COLO668 (cell line): ENCODE results near the gene SLC39A11.
"Not testable (repeated sequence)": the region's sequence is repeated elsewhere in the genome, so short reads cannot be mapped to it uniquely, and the experiment has no call there.

Source experiments
- DNase-seq: peaks from one replicate; lab custom pipeline; 2025; ENCODE audit not compliant: unreplicated experiment; lab: John Stamatoyannopoulos, UW

SLC39A11 gene

GRCh38 chr17:72726936-72727335 lies 365.6 kb downstream of the SLC39A11 start:
- DNase-seq, result peak; percentile 4

GRCh38 chr17:72725433-72726068 lies 366.9 kb downstream of the SLC39A11 start:
- DNase-seq, result peak; percentile 69

- DNase-seq, result no peak
These were observed 368.2 kb downstream of the SLC39A11 start for GRCh38 chr17:72724267-72724666.

- DNase-seq, result no peak
These were observed 368.8 kb downstream of the SLC39A11 start for GRCh38 chr17:72723711-72724110.

- DNase-seq, result no peak
These were observed 372.0 kb downstream of the SLC39A11 start for GRCh38 chr17:72720494-72720825.

GRCh38 chr17:72719578-72720493 lies 372.7 kb downstream of the SLC39A11 start:
- no peak for DNase-seq

- no peak for DNase-seq
These were observed 373.3 kb downstream of the SLC39A11 start for GRCh38 chr17:72719206-72719577.

- DNase-seq, result no peak
These were observed 374.8 kb downstream of the SLC39A11 start for GRCh38 chr17:72717676-72718075.

- no peak for DNase-seq
These were observed 375.2 kb downstream of the SLC39A11 start for GRCh38 chr17:72717276-72717675.

- no peak for DNase-seq
These were observed 376.4 kb downstream of the SLC39A11 start for GRCh38 chr17:72715906-72716572.

- DNase-seq, result peak; percentile 17
These were observed 378.0 kb downstream of the SLC39A11 start for GRCh38 chr17:72714357-72714966.

GRCh38 chr17:72713701-72714100 lies 378.8 kb downstream of the SLC39A11 start:
- no peak for DNase-seq

- no peak for DNase-seq
These were observed 380.8 kb downstream of the SLC39A11 start for GRCh38 chr17:72711521-72712310.

GRCh38 chr17:72710834-72711233 lies 381.7 kb downstream of the SLC39A11 start:
- no peak for DNase-seq

GRCh38 chr17:72710202-72710601 lies 382.3 kb downstream of the SLC39A11 start:
- no peak for DNase-seq

GRCh38 chr17:72708682-72709081 lies 383.8 kb downstream of the SLC39A11 start:
- not testable (repeated sequence) for DNase-seq

GRCh38 chr17:72707881-72708280 lies 384.6 kb downstream of the SLC39A11 start:
- no peak for DNase-seq

- no peak for DNase-seq
These were observed 386.0 kb downstream of the SLC39A11 start for GRCh38 chr17:72706396-72706981.

- peak; percentile 11 for DNase-seq
These were observed 386.5 kb downstream of the SLC39A11 start for GRCh38 chr17:72705905-72706395.

GRCh38 chr17:72702998-72703397 lies 389.5 kb downstream of the SLC39A11 start:
- DNase-seq, result no peak
